HuH-7.5 (cell line): ENCODE data around the gene LOC128125822.
"Not testable (repeated sequence)": the region's sequence is repeated elsewhere in the genome, so short reads cannot be mapped to it uniquely, and the experiment has no call there.

ENCODE experiments used
- DNase-seq: peaks from one replicate; pipeline ENCODE4 v3.0.0; 2011; ENCODE audit warnings: low spot score

LOC128125822 gene

DNA sequence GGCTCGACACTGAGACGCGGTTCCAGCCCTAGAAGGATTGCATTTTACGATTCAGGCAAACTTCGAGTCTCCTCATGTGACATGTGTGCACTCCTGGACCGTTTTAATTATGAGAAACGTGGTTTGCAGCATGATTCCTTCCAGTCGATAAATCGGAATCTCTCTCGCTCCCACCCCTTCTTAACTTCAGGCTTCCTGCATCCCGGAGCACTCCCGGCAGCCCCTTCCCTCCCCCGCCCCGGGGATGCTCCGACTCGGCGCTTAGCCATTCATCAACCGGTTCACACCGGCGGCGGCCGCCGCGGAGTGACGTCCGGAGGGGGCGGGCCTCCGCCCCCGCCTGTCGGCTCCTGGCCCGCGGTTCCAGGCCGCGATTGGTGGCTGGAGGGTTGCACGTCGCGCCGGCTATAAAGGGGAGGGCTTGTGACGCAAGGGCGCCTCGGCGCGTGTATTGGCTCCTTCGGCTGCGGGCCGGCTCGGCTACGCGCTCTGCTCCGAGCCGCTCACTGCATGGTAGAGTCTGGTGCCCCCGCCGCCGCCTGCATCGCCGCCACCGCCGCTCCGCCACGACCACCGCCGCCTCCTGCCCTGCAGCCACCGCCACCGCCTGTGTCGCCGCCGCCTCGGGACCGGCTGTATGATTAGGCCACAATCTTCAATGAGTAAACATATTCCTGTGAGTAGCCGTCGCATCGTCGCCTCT is at the start of gene LOC128125822, which contains the start of gene PTP4A1:
Gene LOC128125822, plus strand, starts transcription at position 437 of the 703 bp plus-strand sequence.
Gene PTP4A1, plus strand, starts transcription at position 437 of the 703 bp plus-strand sequence. CDS start 4,401 bp downstream, outside the sequence.
- DNase-seq, result peak; percentile 75

DNA sequence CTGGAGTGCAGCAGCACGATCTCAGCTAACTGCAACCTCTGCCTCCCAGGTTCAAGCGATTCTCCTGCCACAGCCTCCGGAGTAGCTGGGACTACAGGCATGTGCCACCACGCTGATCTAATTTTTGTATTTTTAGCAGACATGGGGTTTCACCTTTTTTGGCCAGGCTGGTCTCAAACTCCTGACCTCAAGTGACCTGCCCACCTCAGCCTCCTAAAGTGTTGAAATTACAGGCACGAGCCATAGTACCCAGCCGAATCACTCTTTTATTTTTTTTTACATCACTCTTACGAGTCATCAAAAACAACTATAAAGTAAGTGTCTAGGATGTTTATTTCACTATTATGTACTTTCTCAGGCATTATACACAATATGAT is 49.4 kb upstream of the LOC128125822 start:
- DNase-seq, result not testable (repeated sequence)

DNA sequence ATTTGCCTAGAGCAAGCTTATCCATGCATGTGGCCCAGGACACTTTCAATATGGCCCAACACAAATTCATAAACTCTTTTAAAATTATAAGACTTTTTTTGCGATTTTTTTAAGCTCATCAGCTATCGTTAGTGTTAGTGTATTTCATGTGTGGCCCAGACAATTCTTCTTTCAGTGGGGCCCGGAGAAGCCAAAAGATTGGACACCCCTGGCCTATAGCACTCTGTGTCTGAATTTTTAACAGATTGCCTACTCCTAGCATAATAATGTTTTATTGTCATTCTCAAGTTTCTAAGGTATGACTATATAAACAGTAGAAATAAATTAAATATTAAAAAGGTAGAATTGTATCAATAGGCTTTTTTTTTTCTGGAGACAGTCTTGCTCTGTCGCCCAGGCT is 48.6 kb upstream of the LOC128125822 start:
- no peak for DNase-seq

DNA sequence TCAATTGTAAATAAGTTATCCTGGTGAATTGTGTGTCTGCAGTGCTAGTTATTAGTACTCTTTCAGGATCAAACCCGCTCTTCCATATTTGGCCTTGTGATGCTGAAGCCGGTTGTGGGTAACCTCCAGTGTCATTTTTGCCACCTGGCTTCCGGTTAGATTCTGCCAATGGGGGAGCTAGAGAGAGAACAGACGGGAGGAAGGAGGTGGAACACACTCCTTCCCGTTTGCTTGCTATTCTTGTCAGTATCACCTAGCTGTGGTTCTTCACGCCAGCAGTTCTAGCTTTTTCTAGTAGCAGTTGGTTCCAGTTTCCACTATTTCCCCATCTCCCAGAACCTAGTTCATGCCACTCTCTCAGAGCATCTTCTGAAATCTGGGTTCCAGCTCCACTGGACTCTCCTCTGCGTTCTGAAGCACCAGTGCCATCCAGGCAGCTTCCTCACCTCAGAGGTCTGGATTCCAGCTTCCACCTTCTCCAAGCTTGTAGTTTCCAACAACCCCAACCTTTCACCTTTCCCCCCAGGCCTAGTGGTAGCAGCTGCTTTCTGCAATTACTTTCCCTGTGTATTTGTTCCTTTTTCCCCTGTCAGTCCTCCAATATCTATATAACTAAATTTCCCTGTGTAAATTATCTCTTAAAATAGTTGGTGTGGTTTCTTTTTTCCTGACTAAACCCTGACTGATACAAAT is 46.9 kb upstream of the LOC128125822 start:
- DNase-seq, result no peak

DNA sequence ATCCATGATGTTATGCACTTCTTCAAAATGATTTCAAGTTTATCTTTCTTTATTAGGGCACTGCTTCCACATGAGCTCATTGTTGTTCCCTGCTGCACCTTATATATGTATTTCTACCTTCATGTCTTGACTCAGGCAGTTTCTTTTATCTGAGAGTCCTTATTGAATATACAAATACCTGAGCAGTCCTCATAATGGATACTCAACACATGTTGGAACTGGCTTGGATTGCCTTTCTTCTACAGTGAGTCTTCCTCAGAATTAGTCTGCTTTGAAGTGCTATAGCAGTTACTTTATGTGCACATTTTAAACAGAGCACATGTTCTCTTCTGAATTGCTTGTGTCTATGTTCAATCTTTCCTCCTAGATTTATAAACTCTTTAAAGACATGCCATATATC is 45.3 kb upstream of the LOC128125822 start:
- no peak for DNase-seq

DNA sequence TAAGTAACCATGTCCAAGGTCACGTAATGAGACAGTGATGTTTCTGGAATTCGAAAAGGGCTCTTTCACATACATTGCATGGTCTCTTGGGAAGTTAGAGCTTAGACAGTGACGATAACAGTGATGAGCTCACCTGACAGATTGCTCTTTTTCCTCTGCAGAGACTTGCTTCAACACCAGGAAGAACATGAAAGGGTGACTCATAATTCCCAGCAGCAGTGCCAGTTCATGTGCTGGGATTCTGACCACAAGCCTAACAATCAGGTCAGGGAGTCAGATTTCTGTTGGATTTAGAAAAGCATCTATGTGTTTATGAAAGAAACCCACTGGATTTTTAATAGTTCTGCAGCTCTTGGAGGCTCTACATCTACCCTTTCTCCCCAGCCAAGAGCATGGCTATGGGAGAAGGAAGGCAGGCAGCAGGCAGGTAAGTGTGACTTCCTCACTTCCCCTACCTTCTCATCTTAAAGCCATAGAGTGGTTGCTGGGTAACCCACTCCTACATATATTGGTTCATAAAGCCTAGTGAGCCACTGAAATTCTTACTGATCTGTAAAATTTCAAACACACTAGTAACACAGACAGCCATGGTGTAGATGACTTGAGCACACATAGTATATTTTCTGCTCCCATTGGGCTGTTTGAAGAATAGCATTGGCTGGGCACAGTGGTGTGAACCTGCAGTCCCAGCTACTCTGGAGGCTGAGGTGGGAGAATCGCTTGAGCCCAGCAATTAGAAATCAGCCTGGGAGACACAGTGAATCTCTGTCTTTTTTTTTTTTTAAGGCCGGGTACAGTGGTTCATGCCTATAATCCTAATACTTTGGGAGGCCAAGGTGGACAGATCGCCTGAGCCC is 44.4 kb upstream of the LOC128125822 start:
- DNase-seq, result no peak

DNA sequence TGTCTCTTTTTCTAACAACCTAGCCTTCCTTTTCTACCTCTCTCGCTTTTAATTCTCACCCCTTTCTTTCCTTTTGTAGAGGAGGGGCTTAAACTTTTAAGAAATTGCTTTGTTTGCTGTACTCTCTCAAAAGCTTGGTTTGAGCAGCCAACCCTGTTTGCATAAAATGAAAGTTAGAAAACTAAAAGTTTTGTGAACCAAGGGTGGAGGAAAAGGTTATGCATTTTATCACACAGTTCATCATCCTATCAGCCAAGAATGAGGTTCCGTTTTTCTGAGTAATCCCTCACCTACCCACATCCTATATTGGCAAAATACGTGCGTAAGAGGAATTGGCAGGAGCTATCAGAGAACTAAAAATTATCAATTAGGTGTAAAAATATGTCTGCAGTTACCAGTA is 42.8 kb upstream of the LOC128125822 start:
- DNase-seq, result no peak

DNA sequence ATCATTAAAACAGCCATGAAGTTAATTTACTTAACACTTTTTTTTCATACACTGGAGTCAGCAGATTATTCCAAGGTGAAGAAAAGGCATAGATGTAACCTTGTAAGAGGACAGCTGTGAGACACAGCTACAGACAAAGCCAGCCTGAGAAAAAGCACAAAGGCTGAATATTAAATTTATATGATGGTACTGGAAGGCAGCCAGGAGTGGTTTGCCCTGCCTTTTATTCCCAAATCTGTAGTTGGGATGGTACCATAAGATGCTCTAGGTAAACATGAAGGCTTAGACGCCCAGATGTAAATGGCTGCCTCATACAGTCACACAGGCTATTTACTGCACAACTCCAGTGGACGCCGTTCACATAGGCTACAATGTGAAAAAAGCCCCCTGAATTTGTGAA is 42.1 kb upstream of the LOC128125822 start:
- DNase-seq, result no peak

DNA sequence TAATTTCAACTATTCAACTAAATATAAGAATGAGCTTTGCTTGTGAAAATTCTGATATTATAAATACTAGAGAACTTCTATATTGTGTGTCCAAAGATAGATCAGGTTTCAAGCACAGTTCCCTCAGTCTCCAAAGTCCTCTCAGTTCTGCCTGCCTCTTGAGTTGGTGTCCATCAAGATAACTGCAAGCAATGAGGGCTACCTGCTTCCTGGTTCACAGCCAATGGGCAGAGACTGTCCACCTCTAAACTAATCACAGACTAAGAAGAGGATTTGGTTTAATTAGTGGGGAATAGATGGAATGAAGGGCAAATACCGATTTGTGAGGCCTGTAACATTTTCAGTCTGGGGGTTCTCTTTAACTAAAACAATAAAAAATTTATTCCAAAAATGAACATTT is 41.3 kb upstream of the LOC128125822 start:
- DNase-seq, result no peak

DNA sequence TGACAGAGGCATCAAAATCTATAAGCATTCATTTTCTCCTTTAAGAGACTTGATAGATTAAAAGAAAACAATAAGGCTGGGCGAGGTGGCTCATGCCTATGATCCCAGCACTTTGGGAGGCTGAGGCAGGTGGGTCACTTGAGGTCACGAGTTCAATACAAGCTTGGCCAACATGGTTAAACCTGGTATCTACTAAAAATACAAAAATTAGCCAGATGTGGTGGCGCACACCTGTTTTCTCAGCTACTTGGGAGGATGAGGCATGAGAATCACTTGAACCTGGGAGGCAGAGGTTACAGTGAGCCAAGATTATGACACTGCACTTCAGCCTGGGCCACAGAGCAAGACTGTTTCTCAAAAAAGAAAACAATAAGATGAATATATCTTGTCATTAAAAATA is 39.3 kb upstream of the LOC128125822 start:
- no peak for DNase-seq

DNA sequence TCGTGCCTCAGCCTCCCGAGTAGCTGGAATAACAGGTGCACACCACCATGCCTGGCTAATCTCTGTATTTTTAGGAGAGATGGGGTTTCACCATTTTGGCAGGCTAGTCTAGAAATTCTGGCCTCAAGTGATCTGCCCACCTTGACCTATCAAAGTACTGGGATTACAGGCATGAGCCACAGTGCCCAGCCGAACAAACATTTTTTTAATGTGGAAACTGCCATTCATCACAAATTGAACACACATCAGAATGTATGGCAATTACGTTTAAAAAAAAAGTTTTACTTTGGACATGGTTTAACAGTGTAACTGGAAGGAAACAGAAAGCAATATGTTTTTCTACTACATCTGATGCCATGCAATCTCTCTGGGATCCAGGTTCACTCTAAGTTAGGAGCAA is 38.3 kb upstream of the LOC128125822 start:
- DNase-seq, result no peak

DNA sequence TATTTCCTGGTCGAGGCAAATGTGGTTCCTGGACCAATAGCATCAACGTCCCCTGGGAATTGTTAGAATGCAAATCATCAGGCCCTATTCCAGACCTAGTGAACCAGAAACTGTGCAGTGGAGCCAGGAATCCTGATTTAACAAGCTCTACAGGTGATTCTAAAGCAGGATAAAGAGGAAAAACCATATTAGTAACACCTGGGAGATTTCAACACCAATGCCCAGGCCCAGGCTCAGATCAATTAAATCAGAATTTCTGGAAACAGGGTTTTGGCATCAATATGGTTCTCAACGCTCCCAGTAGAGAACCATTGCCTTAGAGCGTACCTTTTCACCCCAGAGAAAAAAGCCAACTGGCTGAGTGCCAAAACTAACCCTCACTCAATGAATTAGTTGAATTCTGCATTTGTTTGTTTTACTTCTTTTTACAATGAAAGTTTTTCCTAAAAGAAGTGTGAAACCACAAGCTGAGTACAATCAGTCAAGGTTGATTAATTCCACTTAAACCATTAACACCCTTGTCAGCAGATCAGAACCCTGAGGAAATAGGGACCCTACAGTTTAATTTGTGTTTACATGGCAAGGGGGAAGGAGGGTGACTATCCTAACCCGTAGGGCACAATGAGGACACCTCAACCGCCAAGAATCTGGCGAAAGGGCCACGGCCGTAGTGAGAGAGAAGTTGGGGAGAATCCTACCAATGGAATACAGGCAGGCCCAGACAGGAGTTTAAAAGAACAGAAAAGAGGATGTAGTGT is 34.9 kb upstream of the LOC128125822 start:
- no peak for DNase-seq

DNA sequence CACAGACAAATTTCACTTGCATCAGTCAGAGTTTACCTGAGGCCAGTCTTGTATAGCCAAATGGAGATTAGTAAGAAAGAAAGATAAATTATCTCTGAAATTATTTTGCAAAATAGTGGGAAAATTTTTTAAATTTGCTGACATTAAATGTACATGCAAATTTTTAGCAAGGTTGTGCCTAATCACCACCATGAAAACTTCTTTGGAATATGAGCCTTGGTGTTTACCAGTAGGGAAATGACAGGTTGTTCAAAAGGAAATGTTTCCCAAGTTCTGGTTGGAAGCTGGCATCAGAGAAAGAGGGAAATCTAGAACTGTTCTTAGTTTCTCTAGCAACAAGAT is 34.4 kb upstream of the LOC128125822 start:
- DNase-seq, result no peak

DNA sequence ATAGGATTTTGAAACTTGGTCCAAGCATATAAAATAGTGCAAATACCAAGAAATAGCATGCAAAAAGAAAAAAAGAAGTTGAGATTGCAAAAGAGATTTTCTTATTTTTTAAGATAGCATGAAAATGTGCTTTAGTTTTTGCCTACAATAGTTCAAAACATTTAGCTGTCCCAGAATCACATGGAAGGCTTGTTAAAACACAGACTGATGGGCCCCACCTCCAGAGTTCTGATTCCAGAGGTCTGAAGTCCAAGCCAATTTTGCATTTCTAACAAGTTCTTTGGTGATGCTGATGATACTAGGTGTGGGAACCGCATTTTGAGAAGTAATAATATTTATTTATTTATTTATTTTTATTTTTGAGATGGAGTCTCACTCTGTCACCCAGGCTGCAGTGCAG is 33.7 kb upstream of the LOC128125822 start:
- DNase-seq, result no peak

DNA sequence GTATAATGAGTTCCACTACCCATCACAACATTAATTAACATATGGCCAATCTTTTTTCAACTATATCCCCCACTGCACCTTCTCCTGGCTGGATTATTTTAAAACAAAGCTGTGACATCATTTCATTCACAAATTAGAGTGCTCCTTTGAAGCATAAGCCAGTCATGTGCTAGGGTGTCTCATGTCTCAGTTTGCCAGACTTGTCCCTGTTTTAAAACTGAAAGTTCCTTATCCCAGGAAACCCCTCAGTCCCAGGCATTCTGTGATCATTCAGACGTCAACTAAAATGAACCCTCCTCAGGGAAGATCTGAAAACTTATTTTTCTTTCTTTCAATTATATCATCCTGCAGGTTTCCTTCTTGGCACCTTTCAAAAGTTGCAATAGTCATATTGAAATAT is 29.3 kb upstream of the LOC128125822 start:
- DNase-seq, result no peak

DNA sequence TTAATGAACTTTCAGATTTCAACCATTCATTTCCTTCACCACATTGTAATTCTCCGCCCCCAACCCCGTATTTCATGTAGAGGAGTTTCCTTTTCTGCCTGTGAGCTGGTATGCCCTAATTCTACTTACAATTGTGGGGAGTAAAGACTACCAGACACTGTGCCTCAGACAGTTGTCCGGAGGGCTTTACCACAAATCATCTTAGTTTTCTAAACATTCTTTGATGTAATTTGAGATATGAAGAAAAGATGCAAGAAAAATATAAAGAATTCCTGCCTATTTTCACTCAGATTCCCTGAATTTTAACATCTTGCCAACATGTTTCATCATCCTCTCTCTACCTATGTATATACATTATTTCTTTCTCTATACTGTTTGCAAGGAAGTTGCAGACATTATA is 28.3 kb upstream of the LOC128125822 start:
- no peak for DNase-seq

DNA sequence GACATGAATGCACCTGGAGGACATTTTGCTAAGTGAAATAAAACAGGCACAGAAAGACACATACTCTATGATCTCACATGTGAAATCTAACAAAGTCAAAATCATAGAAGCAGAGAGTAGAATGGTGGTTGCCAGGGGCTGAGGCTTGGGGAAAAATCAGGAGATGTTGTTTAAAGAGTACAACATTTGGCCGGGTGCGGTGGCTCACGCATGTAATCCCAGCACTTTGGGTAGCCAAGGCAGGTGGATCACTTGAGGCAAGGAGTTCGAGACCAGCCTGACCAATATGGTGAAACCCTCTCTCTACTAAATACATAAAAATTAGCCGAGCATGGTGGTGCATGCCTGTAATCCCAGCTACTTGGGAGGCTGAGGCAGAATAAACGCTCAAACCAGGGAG is 26.0 kb upstream of the LOC128125822 start:
- DNase-seq, result no peak

DNA sequence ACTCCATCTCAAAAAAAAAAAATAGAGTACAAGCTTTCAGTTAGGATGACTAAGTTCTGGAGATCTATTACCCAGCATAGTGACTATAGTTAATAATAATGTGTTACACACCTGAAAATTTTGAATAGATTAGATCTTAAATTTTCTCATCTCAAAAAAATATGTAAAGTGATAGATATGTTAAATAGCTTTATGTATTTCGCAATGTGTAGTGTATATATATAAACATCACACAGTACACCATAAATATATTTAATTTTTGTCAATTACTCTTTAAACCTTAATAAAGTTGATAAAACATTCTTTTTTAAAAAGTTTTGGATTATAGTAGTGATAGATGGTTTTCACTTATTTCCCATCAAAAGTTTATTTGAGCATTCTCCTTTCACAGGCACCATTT is 25.6 kb upstream of the LOC128125822 start:
- DNase-seq, result no peak

DNA sequence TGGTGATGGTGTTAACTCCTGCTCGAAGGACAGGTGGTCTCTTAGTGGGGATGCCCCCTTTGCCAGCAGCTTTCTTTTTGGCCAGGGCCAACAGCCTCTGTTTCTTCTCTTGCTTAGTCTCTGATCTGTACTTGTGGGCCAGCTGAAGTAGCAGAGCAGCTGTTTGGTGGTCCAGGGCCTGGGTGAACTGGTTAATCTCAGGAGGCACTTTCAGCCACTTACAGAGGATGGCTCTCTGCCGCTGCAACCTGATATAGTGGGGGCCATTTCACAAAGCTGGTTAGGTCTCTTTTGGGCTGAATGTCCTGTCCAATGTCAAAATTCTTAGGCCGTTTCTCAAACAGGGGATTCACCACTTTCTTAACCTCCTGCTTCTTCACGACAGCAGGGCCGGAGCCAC is 23.2 kb upstream of the LOC128125822 start:
- DNase-seq, result no peak

DNA sequence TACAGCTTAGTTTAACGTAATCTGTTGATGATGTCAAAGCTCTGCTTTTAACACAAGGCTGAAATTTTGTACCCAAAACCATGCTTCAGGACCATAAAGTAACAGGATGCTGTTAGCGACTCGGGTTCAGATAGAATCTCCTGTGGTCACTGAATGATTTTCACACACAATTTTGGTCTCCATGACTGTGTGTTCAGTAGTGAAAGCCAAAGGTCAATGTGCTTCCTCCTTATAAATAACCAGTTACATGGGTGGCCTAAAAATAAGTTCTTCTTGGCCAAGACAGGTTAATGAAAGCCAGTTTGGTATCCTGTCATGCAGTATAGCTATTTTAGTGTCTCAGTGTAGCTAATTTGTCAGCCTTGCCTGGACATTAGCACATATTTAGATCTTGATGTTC is 19.1 kb upstream of the LOC128125822 start:
- no peak for DNase-seq

DNA sequence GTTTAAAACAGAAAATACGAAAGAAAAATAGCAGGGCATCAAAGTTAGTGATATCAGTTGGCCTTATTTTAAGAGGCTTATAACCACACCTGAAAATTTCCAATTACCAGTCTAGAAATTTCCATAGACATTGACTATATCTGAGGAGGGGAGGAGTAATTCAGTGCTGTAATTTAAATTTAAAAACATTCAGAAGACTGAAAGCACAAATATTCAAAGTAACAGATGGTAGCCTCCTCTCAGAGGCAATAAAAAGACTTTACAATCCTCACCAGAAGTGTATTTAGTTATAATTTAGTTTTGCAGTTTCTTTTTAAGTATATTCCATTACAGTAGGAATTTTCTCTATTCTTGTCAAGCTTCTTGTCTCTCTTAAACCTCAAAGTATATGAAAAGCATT is 18.4 kb upstream of the LOC128125822 start:
- no peak for DNase-seq

DNA sequence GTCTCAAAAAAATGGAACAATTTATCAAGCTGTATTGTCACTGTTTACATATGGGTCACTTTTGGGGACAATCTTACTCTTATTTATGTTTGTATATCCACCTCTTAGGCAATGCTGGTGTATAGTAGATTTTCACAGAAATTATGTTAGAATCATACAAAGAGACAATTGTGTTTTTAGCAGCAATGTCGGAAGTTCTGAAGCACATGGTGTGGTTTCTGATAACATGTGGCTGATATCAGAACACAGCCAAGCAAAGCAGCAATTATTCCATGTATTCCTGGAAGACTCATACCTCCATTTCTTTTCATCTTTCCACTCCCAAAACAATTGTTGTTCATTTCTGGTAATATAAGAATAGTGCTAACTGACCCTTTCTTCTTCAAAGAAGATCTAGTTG is 17.5 kb upstream of the LOC128125822 start:
- no peak for DNase-seq
